Neural cell (in vitro differentiated cells): Measurements from ENCODE around the gene NTF3.

ENCODE experiments used
- CTCF ChIP-seq: fragments of 450-650 bp; IDR thresholded peaks from 2 replicates; pipeline ENCODE4 v1.5.1; 2014; ENCODE audit warnings: antibody characterized with exemption, mild to moderate bottlenecking, moderate library complexity; ENCODE audit not compliant: poor library complexity, severe bottlenecking
- EP300 ChIP-seq: fragments of 450-650 bp; conservative IDR thresholded peaks from 2 replicates; pipeline ENCODE4 v1.6.1; 2014; ENCODE audit warnings: antibody characterized with exemption, mild to moderate bottlenecking, moderate library complexity; ENCODE audit not compliant: poor library complexity, severe bottlenecking
- EZH2 ChIP-seq: fragments of 200-600, 300-800 bp; shearing (Covaris generic), sonication (generic); IDR thresholded peaks from 2 replicates; pipeline ENCODE4 v1.6.1; 2014; ENCODE audit warnings: antibody characterized with exemption, low read length, borderline replicate concordance, mild to moderate bottlenecking; ENCODE audit not compliant: insufficient read depth, poor library complexity, severe bottlenecking
- POLR2AphosphoS5 ChIP-seq: IDR thresholded peaks from 2 replicates; pipeline ENCODE4 v1.6.1; 2012
- REST ChIP-seq: IDR thresholded peaks from 2 replicates; pipeline ENCODE4 v1.6.1; 2012; ENCODE audit warnings: borderline replicate concordance
- TAF1 ChIP-seq: IDR thresholded peaks from 2 replicates; pipeline ENCODE4 v1.6.1; 2012; ENCODE audit warnings: low read depth

GRCh38 chr12:5515458-5515857 is 83.5 kb downstream of the NTF3 start:
- TF ChIP-seq CTCF (no peak), TAF1 (no peak), POLR2AphosphoS5 (no peak), EZH2 (no peak), EP300 (no peak), REST (no peak)
